ENCODE results near the gene ASB12. TPM values are rescaled to one million over a fixed set of nuclear protein-coding genes. Genes with fewer than 3 reads are reported as not detected.

The ASB12 gene
- total and polyA plus RNA-seq, 2 of the 8 experiments (the other 6 are each of a cell fraction or from before 2014, with no cell fraction given), result 1.3 to 1.7 TPM

DNA sequence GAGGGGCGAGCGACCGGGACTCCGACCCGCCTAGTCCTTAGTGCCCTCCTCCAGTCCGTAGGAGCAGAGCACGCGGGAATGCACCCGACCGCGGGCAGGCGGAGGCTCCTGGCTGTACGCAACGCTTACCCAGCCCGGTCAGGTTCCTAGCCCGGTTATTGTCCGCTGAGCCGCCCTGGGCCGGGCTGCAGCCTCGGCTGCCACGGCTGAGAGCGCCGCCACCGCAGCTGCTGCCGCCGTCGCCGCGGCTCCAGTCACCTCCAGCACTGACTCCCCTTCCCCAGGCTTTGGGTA, 25.0 kb downstream of the ASB12 start, which contains the start of gene AMER1:
Gene AMER1 (minus strand): TSS at position 268 of the 294 bp plus-strand sequence. CDS start 12,422 bp downstream, outside the sequence.
- Histone ChIP-seq H3K18ac (ENCODE audit: extremely low read depth, low read length) (peak within 1 kb of the TSS; percentile 2; the same call in 1 of the 2 replicates), H2BK120ac (replicated peaks; ENCODE audit: low read depth, low read length) (no peak within 1 kb of the TSS), H3K4ac (replicated peaks; ENCODE audit: insufficient read length, low read depth, low read length) (no peak within 1 kb of the TSS), H3K23me2 (ENCODE audit: low read depth, low read length) (peaks cover 3% of the 10 kb centered on the region; the same call in 1 of the 2 replicates), H3K9me3 (ENCODE audit: insufficient read depth in 2 of 2, low read depth in 1 of 2, low read length in 1 of 2) (no peaks in the 10 kb centered on the region), H4K5ac (ENCODE audit: insufficient read length, low read depth, low read length) (peak within 1 kb of the TSS; percentile 52), H2BK20ac (ENCODE audit: low read length) (no peak within 1 kb of the TSS), H3K79me1 (ENCODE audit: low read depth, low read length) (no peaks in the 10 kb centered on the region), H3K4me1 (replicated peaks in 1 of 4; ENCODE audit: control insufficient read depth in 3 of 4, insufficient read depth in 4 of 4, low read length in 3 of 4) (peaks cover 0 to 5% (median 0%) of the 10 kb centered on the region in 4 experiments; a peak in 3 of 7 replicates), H3K56ac (replicated peaks; ENCODE audit: insufficient read length, low read depth, low read length) (no peak within 1 kb of the TSS), H3K14ac (ENCODE audit: insufficient read length) (no peak within 1 kb of the TSS), H4K91ac (replicated peaks; ENCODE audit: insufficient read length, low read length) (no peak within 1 kb of the TSS), H2AK5ac (ENCODE audit: low read depth, low read length) (no peak within 1 kb of the TSS), H3K79me2 (ENCODE audit: control insufficient read depth in 1 of 2, insufficient read depth in 2 of 2, low read length in 2 of 2) (no peaks in the 10 kb centered on the region), H3K27me3 (replicated peaks in 1 of 4; ENCODE audit: control insufficient read depth in 3 of 4, extremely low read depth in 1 of 4, insufficient read depth in 3 of 4, low read length in 3 of 4) (peaks cover 0 to 9% (median 7%) of the 10 kb centered on the region in 4 experiments; a peak in 3 of 7 replicates), H3K4me3 (ENCODE audit: extremely low read depth in 1 of 4, insufficient read depth in 2 of 4, low read depth in 3 of 4, low read length in 4 of 4) (peak within 1 kb of the TSS; percentile 47 to 75 (median 54)), H2BK15ac (ENCODE audit: low read length) (no peak within 1 kb of the TSS), H3K23ac (ENCODE audit: insufficient read length) (no peak within 1 kb of the TSS), H3K27ac (ENCODE audit: low read depth, low read length) (no peak within 1 kb of the TSS; the same call in 1 of the 2 replicates), H4K8ac (ENCODE audit: extremely low read depth, insufficient read depth, low read length) (peak within 1 kb of the TSS; percentile 92), H4K20me1 (replicated peaks in 1 of 2; ENCODE audit: control insufficient read depth in 1 of 2, insufficient read depth in 2 of 2, low read length in 2 of 2) (peaks cover 3 to 8% of the 10 kb centered on the region in 2 experiments), H3K4me2 (ENCODE audit: insufficient read depth in 1 of 2, low read depth in 2 of 2, low read length in 2 of 2) (peak within 1 kb of the TSS; percentile 82 to 87), H3K36me3 (ENCODE audit: control insufficient read depth in 2 of 4, insufficient read depth in 4 of 4, low read length in 3 of 4) (no peaks in the 10 kb centered on the region), H2AFZ (ENCODE audit: low read length) (peak within 1 kb of the TSS; percentile 76; the same call in 1 of the 2 replicates), H2BK12ac (ENCODE audit: low read depth, low read length) (no peak within 1 kb of the TSS), H2BK5ac (ENCODE audit: low read depth, low read length) (peak within 1 kb of the TSS; percentile 35; the same call in 1 of the 2 replicates), H3K9ac (replicated peaks in 1 of 4; ENCODE audit: extremely low read depth in 1 of 4, low read depth in 3 of 4, low read length in 3 of 4) (peak within 1 kb of the TSS in 3 of 4 experiments; percentile 20 to 41 (median 37); a peak in 6 of 7 replicates)
- FAIRE-seq (no peak), DNase-seq (ENCODE audit: low read depth in 1 of 2, low spot score in 2 of 2) (no peak)
- ChIA-PET CTCF (ENCODE audit: partially characterized antibody) (interaction anchor here (1.0 to 2.2 kb wide), 4 partner anchors 16 to 273 kb away, joined by 3 to 9 read pairs (median 5); no protein-coding TSS in a partner anchor), POLR2A (ENCODE audit: partially characterized antibody) (no interaction called here)
- no CpG with 5 or more reads among the region's 29 CpGs for WGBS, 2 experiments (ENCODE audit: extremely low coverage in 1 of 2, insufficient coverage in 1 of 2, insufficient read length in 1 of 2, insufficient replicate concordance in 2 of 2, low coverage in 1 of 2, low lambda C conversion rate in 2 of 2, missing lambda C conversion rate in 1 of 2)
- TF ChIP-seq CEBPB (IDR thresholded peaks at IDR 0.05; ENCODE audit: low read depth, low read length), result no peak
- TF ChIP-seq JUND (IDR thresholded peaks at IDR 0.05; ENCODE audit: low read length), result no peak
- no peak for TF ChIP-seq RBBP5 (IDR thresholded peaks at IDR 0.05; ENCODE audit: borderline replicate concordance, low read depth, low read length)
- TF ChIP-seq TAF7 (optimal IDR thresholded peaks at IDR 0.05; ENCODE audit: borderline replicate concordance, low read depth, low read length), result no peak
- TF ChIP-seq CBX5 (IDR thresholded peaks at IDR 0.05; ENCODE audit: low read depth, low read length), result no peak
- TF ChIP-seq, protein P1, sequence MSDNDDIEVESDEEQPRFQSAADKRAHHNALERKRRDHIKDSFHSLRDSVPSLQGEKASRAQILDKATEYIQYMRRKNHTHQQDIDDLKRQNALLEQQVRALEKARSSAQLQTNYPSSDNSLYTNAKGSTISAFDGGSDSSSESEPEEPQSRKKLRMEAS (IDR thresholded peaks at IDR 0.05), result peak; percentile 7; the same call in 1 of the 2 replicates
- TF ChIP-seq GTF2F1 (IDR thresholded peaks at IDR 0.05; ENCODE audit: borderline replicate concordance, low read depth, low read length), result no peak
- no peak for TF ChIP-seq CBX8 (IDR thresholded peaks at IDR 0.05; ENCODE audit: borderline replicate concordance, low read depth, low read length)
- no peak for TF ChIP-seq RNF2 (IDR thresholded peaks at IDR 0.05; ENCODE audit: borderline replicate concordance, low read depth, low read length, missing control alignments, poor library complexity, severe bottlenecking)
- TF ChIP-seq SAP30 (IDR thresholded peaks at IDR 0.05; ENCODE audit: insufficient read depth, insufficient replicate concordance, low read length), result no peak
- 0 out of 2 replicates have a peak, but pooled peaks have one; percentile 12 for TF ChIP-seq PHF8 (conservative IDR thresholded peaks at IDR 0.05; ENCODE audit: low read depth, low read length)
- TF ChIP-seq NRF1 (IDR thresholded peaks at IDR 0.05; ENCODE audit: low read depth, low read length), result no peak
- TF ChIP-seq SRF (IDR thresholded peaks at IDR 0.05; ENCODE audit: low read depth, low read length), result no peak
